ENCODE data around the gene CH25H.

- TF ChIP-seq CTCF (optimal IDR thresholded peaks at IDR 0.05 in 1 of 3, IDR thresholded peaks at IDR 0.05 in 1 of 3, conservative IDR thresholded peaks at IDR 0.05 in 1 of 3; ENCODE audit: extremely low read depth in 1 of 3, insufficient read depth in 2 of 3, low read length in 3 of 3) (no peak), EZH2 (IDR thresholded peaks at IDR 0.05; ENCODE audit: low read length) (no peak)
These were observed 45.1 kb upstream of the CH25H start for GRCh38 chr10:89252225-89252585.
